ENCODE data around the gene NAE1. TPM values are rescaled to one million over a fixed set of nuclear protein-coding genes. Genes with fewer than 3 reads are reported as not detected.

NAE1 gene
- total RNA-seq, 6 experiments from 2014 or later = 16.4 to 22.7 (median 20.2) TPM

DNA sequence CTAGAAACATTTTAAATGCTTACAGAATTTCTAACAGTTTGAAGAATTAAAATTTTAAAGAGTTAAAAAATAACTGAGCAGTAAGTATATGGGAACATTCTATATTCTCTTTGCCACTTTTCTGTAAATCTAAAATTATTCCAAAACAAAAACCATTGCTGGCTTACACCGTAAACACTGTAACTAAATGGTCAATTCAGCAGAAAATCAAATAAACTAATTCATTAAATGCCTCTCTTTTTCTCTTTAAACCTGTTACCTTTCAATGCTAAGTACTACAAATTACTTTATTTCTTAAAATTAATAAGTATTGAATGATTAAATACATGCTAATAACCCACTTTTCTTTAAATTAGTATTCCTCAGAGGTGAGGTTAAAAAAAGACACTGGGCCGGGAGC, 43.3 kb downstream of the NAE1 start:
- intact Hi-C loops (cut with DNase I) = no loop called here
- H3K4me1 ChIP-seq = no peaks in the 10 kb centered on the region
- ATAC-seq (no peak), DNase-seq (no peak)
- WGBS (ENCODE audit: insufficient coverage, low coverage, low lambda C conversion rate, missing lambda C conversion rate) = 94% methylated on average over 2 of the region's 2 CpGs
- H3K4me3 ChIP-seq = no peak overlapping the region
- TF ChIP-seq POLR2A (IDR thresholded peaks at IDR 0.05) = no peak
- no peak for TF ChIP-seq CTCF (IDR thresholded peaks at IDR 0.05)
- H3K27me3 ChIP-seq = no peaks in the 10 kb centered on the region
- H3K27ac ChIP-seq = no peak overlapping the region
- no peaks in the 10 kb centered on the region for H3K9me3 ChIP-seq
- no peaks in the 10 kb centered on the region for H3K36me3 ChIP-seq

DNA sequence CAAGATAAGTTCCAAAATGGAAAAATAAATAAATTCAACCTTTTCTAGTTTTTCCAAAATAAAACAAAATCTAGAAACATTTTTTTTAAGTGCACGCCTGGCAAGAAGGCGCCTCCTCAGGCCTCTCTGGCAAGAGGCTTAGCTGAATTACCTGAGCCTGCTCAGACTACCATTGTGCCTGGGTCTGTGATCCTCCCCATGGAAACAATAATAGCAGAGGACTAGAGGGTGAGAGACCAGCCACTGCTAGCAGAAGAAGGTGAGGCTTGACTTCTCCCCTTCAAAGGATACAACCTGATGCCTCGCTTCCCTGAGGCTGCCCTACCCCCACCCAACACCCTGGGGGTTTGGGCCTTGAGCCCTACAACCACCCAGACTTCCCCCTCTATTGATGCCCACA, 44.2 kb downstream of the NAE1 start:
- WGBS (ENCODE audit: insufficient coverage, low coverage, low lambda C conversion rate, missing lambda C conversion rate) = 92% methylated on average over 2 of the region's 3 CpGs
- H3K27me3 ChIP-seq = no peaks in the 10 kb centered on the region
- intact Hi-C loops (cut with DNase I) = no loop called here
- ATAC-seq (no peak), DNase-seq (no peak)
- no peaks in the 10 kb centered on the region for H3K4me1 ChIP-seq
- no peaks in the 10 kb centered on the region for H3K9me3 ChIP-seq
- H3K4me3 ChIP-seq = no peak overlapping the region
- H3K27ac ChIP-seq = no peak overlapping the region
- TF ChIP-seq CTCF (IDR thresholded peaks at IDR 0.05) = no peak
- TF ChIP-seq POLR2A (IDR thresholded peaks at IDR 0.05) = no peak
- H3K36me3 ChIP-seq = no peaks in the 10 kb centered on the region

GRCh38 chr16:66776457-66776856, 54.3 kb downstream of the NAE1 start:
- TF ChIP-seq CTCF (IDR thresholded peaks at IDR 0.05) (no peak), POLR2A (IDR thresholded peaks at IDR 0.05) (no peak)

GRCh38 chr16:66774981-66775380, 55.8 kb downstream of the NAE1 start:
- DNase-seq (no peak), ATAC-seq (no peak)
- no peaks in the 10 kb centered on the region for H3K9me3 ChIP-seq
- no peaks in the 10 kb centered on the region for H3K36me3 ChIP-seq
- H3K4me3 ChIP-seq = no peak overlapping the region
- no peak overlapping the region for H3K27ac ChIP-seq
- TF ChIP-seq CTCF (IDR thresholded peaks at IDR 0.05) = no peak
- TF ChIP-seq POLR2A (IDR thresholded peaks at IDR 0.05) = no peak
- H3K27me3 ChIP-seq = no peaks in the 10 kb centered on the region
- intact Hi-C loops (cut with DNase I) = no loop called here
- WGBS (ENCODE audit: insufficient coverage, low coverage, low lambda C conversion rate, missing lambda C conversion rate) = 49% methylated on average over 2 of the region's 2 CpGs
- H3K4me1 ChIP-seq = no peaks in the 10 kb centered on the region

More at GRCh38 chr16:66776457-66776856, 54.3 kb downstream of the NAE1 start:
- intact Hi-C loops (cut with DNase I) = no loop called here
- no peak overlapping the region for H3K27ac ChIP-seq
- H3K4me3 ChIP-seq = no peak overlapping the region
- no peaks in the 10 kb centered on the region for H3K27me3 ChIP-seq
- DNase-seq (no peak), ATAC-seq (no peak)
- H3K9me3 ChIP-seq = no peaks in the 10 kb centered on the region
- H3K4me1 ChIP-seq = no peaks in the 10 kb centered on the region
- H3K36me3 ChIP-seq = no peaks in the 10 kb centered on the region

GRCh38 chr16:66758086-66758485, 72.7 kb downstream of the NAE1 start:
- intact Hi-C loops (cut with DNase I) = no loop called here
- Histone ChIP-seq H3K27ac (no peak overlapping the region), H3K4me1 (no peaks in the 10 kb centered on the region), H3K27me3 (no peaks in the 10 kb centered on the region), H3K9me3 (no peaks in the 10 kb centered on the region), H3K36me3 (no peaks in the 10 kb centered on the region), H3K4me3 (no peak overlapping the region)
- ATAC-seq (no peak), DNase-seq (no peak)
- TF ChIP-seq POLR2A (IDR thresholded peaks at IDR 0.05) = no peak
- TF ChIP-seq CTCF (IDR thresholded peaks at IDR 0.05) = no peak

Measured in right lobe of liver (tissue), 6 donors.